ENCODE results near the gene OR1E1. TPM values are rescaled to one million over a fixed set of nuclear protein-coding genes. Genes with fewer than 3 reads are reported as not detected.
A peak's percentile ranks its signal among the peaks of the same experiment; 100 is the strongest.
"Not testable (repeated sequence)": the region's sequence is repeated elsewhere in the genome, so short reads cannot be mapped to it uniquely, and the experiment has no call there.

Gene OR1E1
- not detected for polyA plus RNA-seq
- long read RNA-seq, donor 1 = 0 reads
- long read RNA-seq, donor 2 = 0 reads
- long read RNA-seq, donor 3 = 0 reads
- long read RNA-seq, donor 4 = 0 reads
- long read RNA-seq, donor 5 = 0 reads
- long read RNA-seq, donor 6 = 0 reads
- long read RNA-seq, donor 7 = 0 reads
- long read RNA-seq, donor 8 = 0 reads
- long read RNA-seq, donor 9 = 0 reads
- long read RNA-seq, donor 10 = 0 reads
- long read RNA-seq, donor 11 = 0 reads

GRCh38 chr17:3398310-3398709 is at the start of gene OR1E1:
Gene OR1E1 (minus strand): TSS chr17:3398410. CDS start chr17:3398410, 0 bp downstream.
- 40% methylated on average over 1 of the region's 1 CpG for WGBS (ENCODE audit: insufficient coverage, low lambda C conversion rate)
- H3K4me1 ChIP-seq (ENCODE audit: control insufficient read depth, insufficient read depth, low read length) = no peaks in the 10 kb centered on the region
- H3K36me3 ChIP-seq (ENCODE audit: control insufficient read depth, insufficient read depth, low read length) = no peaks in the 10 kb centered on the region
- no peak within 1 kb of the TSS for H3K4me3 ChIP-seq (ENCODE audit: low read length)
- no peaks in the 10 kb centered on the region for H3K27me3 ChIP-seq (ENCODE audit: control insufficient read depth, insufficient read depth, low read length)
- no peak within 1 kb of the TSS for H3K27ac ChIP-seq (ENCODE audit: low read length)
- DNase-seq = no peak
- no peaks in the 10 kb centered on the region for H3K9me3 ChIP-seq (ENCODE audit: control insufficient read depth, low read depth, low read length)

- H3K27ac ChIP-seq (ENCODE audit: low read length) = no peak overlapping the region
- no peaks in the 10 kb centered on the region for H3K4me1 ChIP-seq (ENCODE audit: control insufficient read depth, insufficient read depth, low read length)
- H3K4me3 ChIP-seq (ENCODE audit: low read length) = no peak overlapping the region
- no peaks in the 10 kb centered on the region for H3K9me3 ChIP-seq (ENCODE audit: control insufficient read depth, low read depth, low read length)
- DNase-seq = peak in 1 of 2 donors; percentile 8
- no peaks in the 10 kb centered on the region for H3K27me3 ChIP-seq (ENCODE audit: control insufficient read depth, insufficient read depth, low read length)
- WGBS (ENCODE audit: insufficient coverage, low lambda C conversion rate) = no CpG with 5 or more reads among the region's 2 CpGs
- H3K36me3 ChIP-seq (ENCODE audit: control insufficient read depth, insufficient read depth, low read length) = no peaks in the 10 kb centered on the region
These were observed 49.4 kb upstream of the OR1E1 start for GRCh38 chr17:3447625-3448024.

- Histone ChIP-seq H3K4me3 (ENCODE audit: low read length) (no peak overlapping the region), H3K27me3 (ENCODE audit: control insufficient read depth, insufficient read depth, low read length) (peaks cover 2% of the 10 kb centered on the region), H3K4me1 (ENCODE audit: control insufficient read depth, insufficient read depth, low read length) (no peaks in the 10 kb centered on the region), H3K9me3 (ENCODE audit: control insufficient read depth, low read depth, low read length) (no peaks in the 10 kb centered on the region), H3K27ac (ENCODE audit: low read length) (no peak overlapping the region), H3K36me3 (ENCODE audit: control insufficient read depth, insufficient read depth, low read length) (no peaks in the 10 kb centered on the region)
- WGBS (ENCODE audit: insufficient coverage, low lambda C conversion rate) = no CpG with 5 or more reads among the region's 2 CpGs
- DNase-seq = no peak
These were observed 42.2 kb upstream of the OR1E1 start for GRCh38 chr17:3440451-3440850.

GRCh38 chr17:3438368-3438767 is 40.2 kb upstream of the OR1E1 start:
- H3K4me1 ChIP-seq (ENCODE audit: control insufficient read depth, insufficient read depth, low read length) = no peaks in the 10 kb centered on the region
- H3K9me3 ChIP-seq (ENCODE audit: control insufficient read depth, low read depth, low read length) = no peaks in the 10 kb centered on the region
- no peak overlapping the region for H3K27ac ChIP-seq (ENCODE audit: low read length)
- peaks cover 2% of the 10 kb centered on the region for H3K27me3 ChIP-seq (ENCODE audit: control insufficient read depth, insufficient read depth, low read length)
- DNase-seq = no peak
- WGBS (ENCODE audit: insufficient coverage, low lambda C conversion rate) = no CpG with 5 or more reads among the region's 1 CpG
- H3K4me3 ChIP-seq (ENCODE audit: low read length) = no peak overlapping the region
- H3K36me3 ChIP-seq (ENCODE audit: control insufficient read depth, insufficient read depth, low read length) = no peaks in the 10 kb centered on the region

- Histone ChIP-seq H3K36me3 (ENCODE audit: control insufficient read depth, insufficient read depth, low read length) (no peaks in the 10 kb centered on the region), H3K27me3 (ENCODE audit: control insufficient read depth, insufficient read depth, low read length) (peaks cover 2% of the 10 kb centered on the region), H3K4me1 (ENCODE audit: control insufficient read depth, insufficient read depth, low read length) (no peaks in the 10 kb centered on the region), H3K9me3 (ENCODE audit: control insufficient read depth, low read depth, low read length) (no peaks in the 10 kb centered on the region), H3K4me3 (ENCODE audit: low read length) (no peak within 1 kb of the TSS), H3K27ac (ENCODE audit: low read length) (no peak within 1 kb of the TSS)
- DNase-seq = no peak
- 86% methylated on average over 2 of the region's 3 CpGs for WGBS (ENCODE audit: insufficient coverage, low lambda C conversion rate)
These were observed 35.5 kb upstream of the OR1E1 start, which contains the start of gene OR1E2 for GRCh38 chr17:3433741-3434140. Gene OR1E2 (minus strand): TSS chr17:3433841. CDS start chr17:3433841, 0 bp downstream.

GRCh38 chr17:3433215-3433614 is 35.0 kb upstream of the OR1E1 start:
- H3K27ac ChIP-seq (ENCODE audit: low read length); H3K27me3 ChIP-seq (ENCODE audit: control insufficient read depth, insufficient read depth, low read length); H3K4me3 ChIP-seq (ENCODE audit: low read length); H3K4me1 ChIP-seq (ENCODE audit: control insufficient read depth, insufficient read depth, low read length); H3K36me3 ChIP-seq (ENCODE audit: control insufficient read depth, insufficient read depth, low read length); H3K9me3 ChIP-seq (ENCODE audit: control insufficient read depth, low read depth, low read length): not testable (repeated sequence)
- DNase-seq = peak in 1 of 2 donors; percentile 4
- WGBS (ENCODE audit: insufficient coverage, low lambda C conversion rate) = 60% methylated on average over 3 of the region's 7 CpGs

GRCh38 chr17:3418222-3418621 is 20.0 kb upstream of the OR1E1 start:
- Histone ChIP-seq H3K27me3 (ENCODE audit: control insufficient read depth, insufficient read depth, low read length) (no peaks in the 10 kb centered on the region), H3K9me3 (ENCODE audit: control insufficient read depth, low read depth, low read length) (no peaks in the 10 kb centered on the region), H3K4me3 (ENCODE audit: low read length) (no peak overlapping the region), H3K4me1 (ENCODE audit: control insufficient read depth, insufficient read depth, low read length) (no peaks in the 10 kb centered on the region), H3K36me3 (ENCODE audit: control insufficient read depth, insufficient read depth, low read length) (no peaks in the 10 kb centered on the region), H3K27ac (ENCODE audit: low read length) (no peak overlapping the region)
- DNase-seq = no peak
- WGBS (ENCODE audit: insufficient coverage, low lambda C conversion rate) = 83% methylated on average over 1 of the region's 2 CpGs

- Histone ChIP-seq H3K27ac (ENCODE audit: low read length) (no peak overlapping the region), H3K27me3 (ENCODE audit: control insufficient read depth, insufficient read depth, low read length) (no peaks in the 10 kb centered on the region), H3K36me3 (ENCODE audit: control insufficient read depth, insufficient read depth, low read length) (no peaks in the 10 kb centered on the region), H3K9me3 (ENCODE audit: control insufficient read depth, low read depth, low read length) (no peaks in the 10 kb centered on the region), H3K4me3 (ENCODE audit: low read length) (no peak overlapping the region), H3K4me1 (ENCODE audit: control insufficient read depth, insufficient read depth, low read length) (no peaks in the 10 kb centered on the region)
- WGBS (ENCODE audit: insufficient coverage, low lambda C conversion rate) = 73% methylated on average over 2 of the region's 5 CpGs
- DNase-seq = no peak
These were observed 17.4 kb upstream of the OR1E1 start for GRCh38 chr17:3415610-3416009.

GRCh38 chr17:3412216-3412615 is 14.0 kb upstream of the OR1E1 start:
- H3K4me3 ChIP-seq (ENCODE audit: low read length); H3K36me3 ChIP-seq (ENCODE audit: control insufficient read depth, insufficient read depth, low read length); H3K4me1 ChIP-seq (ENCODE audit: control insufficient read depth, insufficient read depth, low read length); H3K27ac ChIP-seq (ENCODE audit: low read length); H3K9me3 ChIP-seq (ENCODE audit: control insufficient read depth, low read depth, low read length); H3K27me3 ChIP-seq (ENCODE audit: control insufficient read depth, insufficient read depth, low read length); DNase-seq: not testable (repeated sequence)
- no CpG with 5 or more reads among the region's 16 CpGs for WGBS (ENCODE audit: insufficient coverage, low lambda C conversion rate)

GRCh38 chr17:3411070-3411469 is 12.9 kb upstream of the OR1E1 start, which contains the start of gene OR3A3:
Gene OR3A3 (plus strand): TSS chr17:3411370.
- Histone ChIP-seq H3K36me3 (ENCODE audit: control insufficient read depth, insufficient read depth, low read length) (no peaks in the 10 kb centered on the region), H3K27ac (ENCODE audit: low read length) (no peak within 1 kb of the TSS), H3K27me3 (ENCODE audit: control insufficient read depth, insufficient read depth, low read length) (no peaks in the 10 kb centered on the region), H3K4me3 (ENCODE audit: low read length) (no peak within 1 kb of the TSS), H3K4me1 (ENCODE audit: control insufficient read depth, insufficient read depth, low read length) (no peaks in the 10 kb centered on the region), H3K9me3 (ENCODE audit: control insufficient read depth, low read depth, low read length) (no peaks in the 10 kb centered on the region)
- 80% methylated on average over 1 of the region's 3 CpGs for WGBS (ENCODE audit: insufficient coverage, low lambda C conversion rate)
- no peak for DNase-seq

- not testable (repeated sequence) for H3K4me1 ChIP-seq (ENCODE audit: control insufficient read depth, insufficient read depth, low read length); H3K27ac ChIP-seq (ENCODE audit: low read length); H3K27me3 ChIP-seq (ENCODE audit: control insufficient read depth, insufficient read depth, low read length); H3K9me3 ChIP-seq (ENCODE audit: control insufficient read depth, low read depth, low read length); H3K36me3 ChIP-seq (ENCODE audit: control insufficient read depth, insufficient read depth, low read length); H3K4me3 ChIP-seq (ENCODE audit: low read length); DNase-seq
- no CpG with 5 or more reads among the region's 1 CpG for WGBS (ENCODE audit: insufficient coverage, low lambda C conversion rate)
These were observed 5.6 kb upstream of the OR1E1 start for GRCh38 chr17:3403856-3404255.

Data from large intestine (tissue), 12 donors.